ENCODE measurements around the gene GNGT1. TPM values are rescaled to one million over a fixed set of nuclear protein-coding genes. Genes with fewer than 3 reads are reported as not detected.

The GNGT1 gene
- polyA plus RNA-seq, 2 of the 4 experiments (the other 2 are of a cell fraction), result not detected

- Histone ChIP-seq H3K4me3 (peak overlapping the region; percentile 74), H3K9me3 (no peaks in the 10 kb centered on the region), H3K4me1 (peaks cover 8% of the 10 kb centered on the region; the same call in 1 of the 3 replicates), H3K27ac (peak overlapping the region; percentile 75 to 77), H3K4me2 (peak overlapping the region; percentile 97)
- WGBS (ENCODE audit: missing lambda C conversion rate), result 0% methylated on average over 1 of the region's 1 CpG
- CTCF ChIA-PET, result no interaction called here
- TF ChIP-seq USF2 (IDR thresholded peaks at IDR 0.05), result no peak
- no peak for TF ChIP-seq PHF8 (IDR thresholded peaks at IDR 0.05; ENCODE audit: borderline replicate concordance, low read depth)
- TF ChIP-seq NPAS2 (CRISPR knock-in tag; IDR thresholded peaks at IDR 0.05; ENCODE audit: borderline replicate concordance), result no peak
- no peak for TF ChIP-seq NR3C1 (IDR thresholded peaks at IDR 0.05)
- no peak for TF ChIP-seq RNF2 (IDR thresholded peaks at IDR 0.05; ENCODE audit: borderline replicate concordance, low read depth)
- no peak for TF ChIP-seq MAZ (IDR thresholded peaks at IDR 0.05; ENCODE audit: borderline replicate concordance, low read depth, low read length)
- TF ChIP-seq HOXA7 (CRISPR knock-in tag; IDR thresholded peaks at IDR 0.05), result no peak
- no peak for TF ChIP-seq PBX3 (IDR thresholded peaks at IDR 0.05)
- no peak for TF ChIP-seq BHLHE40 (IDR thresholded peaks at IDR 0.05; ENCODE audit: low read depth, low read length)
- TF ChIP-seq HEYL (CRISPR knock-in tag; IDR thresholded peaks at IDR 0.05), result no peak
- no peak for TF ChIP-seq GATA3 (IDR thresholded peaks at IDR 0.05; ENCODE audit: borderline replicate concordance)
- TF ChIP-seq CBX8 (IDR thresholded peaks at IDR 0.05), result no peak
- TF ChIP-seq FOSB (CRISPR knock-in tag; IDR thresholded peaks at IDR 0.05), result no peak
- no peak for TF ChIP-seq REST (IDR thresholded peaks at IDR 0.05)
- TF ChIP-seq EP300 (IDR thresholded peaks at IDR 0.05), result no peak
- TF ChIP-seq ZSCAN20 (CRISPR knock-in tag; IDR thresholded peaks at IDR 0.05), result no peak
- TF ChIP-seq ESRRA (IDR thresholded peaks at IDR 0.05; ENCODE audit: borderline replicate concordance, low read length), result no peak
- TF ChIP-seq MYC (IDR thresholded peaks at IDR 0.05; ENCODE audit: borderline replicate concordance, low read length), result no peak
- no peak for TF ChIP-seq KDM1A (IDR thresholded peaks at IDR 0.05; ENCODE audit: low read depth)
- POLR2A ChIA-PET, result interaction anchor here (1.2 to 1.6 kb wide), 2 partner anchors 13 to 34 kb away, joined by 4 to 9 read pairs; partner anchors contain the start of gene TFPI2
- peak; percentile 95 for FAIRE-seq
- no peak for DNase-seq (ENCODE audit: low read depth in 1 of 2, low spot score in 1 of 2)
- ATAC-seq, result no peak
These were observed 17.6 kb downstream of the GNGT1 start for GRCh38 chr7:93923942-93924341.

GRCh38 chr7:93926800-93927199, 20.4 kb downstream of the GNGT1 start:
- CTCF ChIA-PET, result interaction anchor here (0.9 kb wide), 1 partner anchor 36 kb away, joined by 3 read pairs; the partner anchor contains the start of gene TFPI2

More at GRCh38 chr7:93926800-93927199, 20.4 kb downstream of the GNGT1 start:
- no peak for DNase-seq (ENCODE audit: low read depth in 1 of 2, low spot score in 1 of 2)
- TF ChIP-seq SREBF2 (IDR thresholded peaks at IDR 0.05), result no peak
- no peak for TF ChIP-seq REST (IDR thresholded peaks at IDR 0.05)
- no peak for TF ChIP-seq RFX5 (IDR thresholded peaks at IDR 0.05)
- no peak for TF ChIP-seq GATA3 (IDR thresholded peaks at IDR 0.05; ENCODE audit: borderline replicate concordance)
- TF ChIP-seq NFE2L2 (conservative IDR thresholded peaks at IDR 0.05; ENCODE audit: low read length), result no peak
- TF ChIP-seq NR3C1 (IDR thresholded peaks at IDR 0.05), result no peak
- no peak for TF ChIP-seq ATOH8 (CRISPR knock-in tag; IDR thresholded peaks at IDR 0.05; ENCODE audit: low read depth)
- TF ChIP-seq ZSCAN20 (CRISPR knock-in tag; IDR thresholded peaks at IDR 0.05), result no peak
- no peak for TF ChIP-seq TFCP2L1 (CRISPR knock-in tag; IDR thresholded peaks at IDR 0.05)
- no peak for TF ChIP-seq NPAS2 (CRISPR knock-in tag; IDR thresholded peaks at IDR 0.05; ENCODE audit: borderline replicate concordance)
- no peak for TF ChIP-seq FOSB (CRISPR knock-in tag; IDR thresholded peaks at IDR 0.05)
- ATAC-seq, result no peak
- POLR2A ChIA-PET, result interaction anchor here (1.4 kb wide), 1 partner anchor 37 kb away, joined by 4 read pairs; no protein-coding TSS in a partner anchor
- no peak overlapping the region for H3K4me2 ChIP-seq
- FAIRE-seq, result peak; percentile 61
- H3K9me3 ChIP-seq, result no peaks in the 10 kb centered on the region
- WGBS (ENCODE audit: missing lambda C conversion rate), result 100% methylated on average over 1 of the region's 1 CpG
- H3K4me3 ChIP-seq, result no peak overlapping the region
- no peak overlapping the region for H3K27ac ChIP-seq
- H3K4me1 ChIP-seq, result peaks cover 5% of the 10 kb centered on the region; the same call in 1 of the 3 replicates

All from A549 (cell line).